AG08395 (cell line): Measurements from ENCODE around the gene FADD.

Experiments used
- DNase-seq: peaks from one replicate; pipeline ENCODE4 v3.0.0; 2012; ENCODE audit warnings: mixed read lengths, low spot score

FADD gene

DNA sequence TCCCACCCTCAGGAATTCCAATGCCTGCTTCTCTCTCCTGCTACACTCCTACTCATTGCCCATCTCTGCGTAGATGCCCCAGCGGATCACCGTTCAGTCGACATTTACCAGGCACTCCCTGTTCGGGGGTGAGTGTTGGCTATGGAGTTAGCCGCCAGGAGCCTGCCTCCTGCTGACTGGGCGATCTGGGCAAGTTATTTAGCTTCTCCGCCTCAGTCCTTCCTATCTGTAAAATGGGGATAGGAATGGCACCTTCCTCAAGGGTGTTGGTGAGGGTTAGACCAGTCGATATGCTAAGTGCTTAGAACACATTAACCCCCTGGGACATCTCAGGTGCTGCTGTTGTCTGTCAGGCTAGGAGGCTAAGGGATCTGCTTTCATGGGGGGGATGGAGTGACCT is 30.9 kb downstream of the FADD start:
- no peak for DNase-seq

DNA sequence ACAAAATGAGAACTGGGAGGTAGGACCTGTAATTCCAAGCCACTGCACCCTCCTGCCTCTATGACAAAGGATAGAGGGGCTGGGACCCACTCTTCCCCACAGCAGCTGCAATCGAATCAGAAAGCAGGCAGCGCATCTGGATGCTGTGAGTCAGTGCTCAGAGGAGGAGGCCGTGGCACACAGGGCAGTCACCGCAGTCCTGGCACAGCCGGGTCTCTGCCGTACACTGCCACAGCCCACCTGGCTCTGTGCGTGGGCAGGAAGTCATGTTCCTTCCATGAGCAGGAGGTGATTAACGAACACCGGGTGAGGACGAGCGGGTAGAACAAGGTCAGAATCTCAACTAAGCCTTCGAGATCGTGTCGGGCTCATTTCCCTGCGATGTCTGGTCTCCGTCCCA is 37.2 kb downstream of the FADD start:
- DNase-seq: no peak

DNA sequence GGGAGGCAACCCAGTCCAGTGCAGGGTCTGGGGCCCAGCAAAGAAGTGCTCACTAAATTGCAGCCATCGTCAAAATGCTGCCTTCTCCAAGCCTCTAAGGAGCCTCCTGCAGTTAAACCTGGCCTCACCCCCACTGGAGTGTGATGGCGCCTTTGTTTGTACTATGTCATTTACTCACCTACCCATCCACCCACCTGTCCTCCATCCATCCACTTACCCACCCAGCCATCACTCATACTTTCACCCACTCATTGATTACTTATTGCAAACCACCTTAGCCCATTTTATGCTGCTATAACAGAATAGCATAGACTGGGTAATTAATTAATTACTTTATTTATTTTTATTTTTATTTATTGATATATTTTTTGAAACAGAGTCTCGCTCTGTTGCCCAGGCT is 38.6 kb downstream of the FADD start:
- no peak for DNase-seq

DNA sequence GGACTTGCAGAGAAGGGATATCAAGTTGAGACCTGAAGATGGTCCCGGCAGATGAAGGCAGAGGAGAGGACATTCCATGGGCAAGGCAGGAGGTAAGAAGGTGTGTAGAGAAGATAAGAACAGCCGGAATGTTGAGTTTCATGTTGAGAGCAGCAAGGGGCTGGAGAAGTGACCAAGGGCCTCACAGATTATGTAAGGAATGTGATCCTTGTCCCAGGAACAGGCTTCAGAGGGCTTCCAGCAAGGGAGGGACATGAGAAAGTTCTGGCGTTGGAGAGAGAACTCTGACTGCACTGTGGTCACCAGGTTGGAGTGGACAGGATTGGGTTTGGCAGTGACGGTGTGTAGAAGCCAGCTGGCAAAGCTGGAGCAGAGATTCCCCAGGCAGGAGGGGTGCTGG is 39.8 kb downstream of the FADD start:
- no peak for DNase-seq

DNA sequence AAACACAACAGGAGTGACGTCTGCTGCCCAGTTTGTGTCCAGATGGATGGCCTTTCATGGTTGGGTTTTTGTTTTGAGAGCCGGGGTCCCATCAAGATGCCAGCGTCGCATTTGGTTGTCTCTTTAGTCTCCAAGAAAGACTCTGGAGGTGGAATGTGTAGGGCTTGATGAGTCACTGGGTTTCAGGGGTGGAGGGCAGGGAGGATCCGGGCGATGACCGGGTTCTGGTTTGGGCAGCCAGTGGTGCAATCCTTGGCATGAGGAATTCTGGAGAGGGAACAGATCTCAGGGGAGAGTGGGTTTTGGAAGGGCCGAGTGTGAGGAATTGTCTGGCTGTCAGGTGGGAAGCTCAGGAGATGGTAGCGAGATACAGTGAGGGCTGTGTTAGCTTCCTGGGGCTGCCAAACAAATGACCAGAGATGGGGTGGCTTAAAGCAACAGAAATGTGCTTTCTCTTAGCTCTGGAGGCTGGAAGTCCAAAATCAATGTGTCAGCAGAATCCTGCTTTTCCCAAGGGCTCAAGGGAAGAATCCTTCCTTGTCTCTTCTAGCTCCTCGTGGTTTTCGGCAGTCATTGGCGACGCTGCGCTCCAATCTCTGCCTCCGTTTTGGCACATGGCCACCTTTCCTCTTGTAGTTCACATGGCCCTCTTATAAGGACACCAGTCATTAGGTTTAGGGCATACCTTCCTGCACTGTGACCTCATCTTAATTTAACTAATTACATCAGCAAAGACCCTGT is 41.0 kb downstream of the FADD start:
- peak; percentile 61 for DNase-seq

DNA sequence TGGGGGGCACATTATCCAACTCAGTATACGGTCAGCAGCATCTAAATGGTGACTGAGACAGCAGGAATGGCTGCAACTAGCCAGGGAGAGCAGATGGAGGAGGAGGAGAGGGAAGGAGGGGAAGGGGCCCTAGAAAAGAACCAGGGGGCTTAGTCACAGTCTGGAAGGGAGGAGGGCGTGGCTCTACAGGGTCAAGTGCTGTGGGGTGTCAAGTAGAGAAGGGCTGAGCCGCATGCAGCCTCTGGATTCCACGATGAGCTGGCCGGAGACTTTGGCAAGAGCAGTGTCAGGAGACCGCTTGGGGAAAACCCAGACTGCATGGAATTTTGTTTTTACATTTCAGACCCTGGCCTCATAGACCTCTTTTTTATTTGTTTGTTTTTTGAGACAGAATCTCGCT is 41.6 kb downstream of the FADD start:
- DNase-seq: peak; percentile 49

DNA sequence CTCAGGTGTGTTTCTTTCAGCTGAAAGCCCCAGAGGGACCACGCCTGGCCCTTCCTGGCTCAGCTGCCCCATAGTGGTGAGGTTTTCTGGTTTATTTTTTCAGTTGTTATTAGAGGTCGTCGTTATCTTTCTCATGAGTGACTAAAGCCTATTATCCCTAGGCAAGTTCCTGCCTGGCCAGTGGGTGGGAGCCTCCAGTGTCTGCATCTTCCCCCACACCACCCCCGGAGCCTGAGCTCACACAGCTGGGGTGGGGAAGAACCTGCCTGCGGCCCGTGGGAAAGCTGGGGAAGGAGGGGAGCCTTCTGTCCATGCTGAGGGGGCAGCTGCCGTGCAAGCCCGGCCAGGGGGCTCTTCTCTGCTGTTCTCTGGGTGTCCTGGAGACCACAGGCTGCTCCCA is 43.1 kb downstream of the FADD start:
- DNase-seq: no peak

DNA sequence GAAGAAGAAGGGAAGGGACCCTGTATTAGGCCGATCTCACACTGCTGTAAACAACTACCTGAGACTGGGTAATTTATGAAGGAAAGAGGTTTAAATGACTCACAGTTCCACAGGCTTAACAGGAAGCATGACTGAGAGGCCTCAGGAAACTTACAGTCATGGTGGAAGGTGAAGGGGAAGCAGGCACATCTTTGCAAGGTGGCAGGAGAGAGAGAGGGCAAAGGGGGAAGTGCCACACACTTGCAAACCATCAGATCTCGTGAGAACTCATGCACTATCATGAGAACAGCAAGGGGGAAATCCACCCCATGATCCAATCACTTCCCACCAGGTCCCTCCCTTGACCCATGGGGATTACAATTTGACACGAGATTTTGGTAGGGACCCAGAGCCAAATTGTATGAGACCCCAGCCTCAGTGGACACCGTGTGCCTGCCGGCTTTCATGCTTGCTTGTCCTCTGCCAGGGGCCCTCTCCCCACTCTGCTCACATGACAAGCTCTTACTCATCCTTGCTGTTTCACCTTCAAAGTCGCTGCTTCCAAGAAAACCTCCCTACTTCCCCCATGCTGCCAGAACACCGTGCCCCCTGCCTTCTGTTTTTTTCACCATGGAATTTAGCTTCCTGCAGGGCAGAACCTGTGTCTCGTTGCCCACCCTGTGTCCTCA is 44.1 kb downstream of the FADD start:
- no peak for DNase-seq

DNA sequence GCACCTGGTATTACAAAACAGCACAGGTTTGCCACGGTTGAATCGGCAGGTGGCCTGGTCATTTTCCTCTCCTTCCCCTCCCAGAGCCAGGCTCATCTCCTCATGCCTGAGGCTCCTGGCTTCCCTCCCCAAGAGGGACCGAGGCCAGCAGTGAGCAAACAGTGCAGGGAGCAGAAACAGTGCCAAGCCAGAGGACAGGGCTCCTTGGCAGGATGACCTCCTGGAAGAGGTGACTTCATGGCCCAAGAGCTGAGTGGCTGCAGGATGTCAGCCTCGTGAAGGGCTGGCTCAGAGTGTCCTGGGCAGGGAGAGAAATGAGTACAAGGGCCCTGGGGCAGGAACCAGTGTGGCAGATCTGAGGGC is 44.6 kb downstream of the FADD start:
- no peak for DNase-seq

DNA sequence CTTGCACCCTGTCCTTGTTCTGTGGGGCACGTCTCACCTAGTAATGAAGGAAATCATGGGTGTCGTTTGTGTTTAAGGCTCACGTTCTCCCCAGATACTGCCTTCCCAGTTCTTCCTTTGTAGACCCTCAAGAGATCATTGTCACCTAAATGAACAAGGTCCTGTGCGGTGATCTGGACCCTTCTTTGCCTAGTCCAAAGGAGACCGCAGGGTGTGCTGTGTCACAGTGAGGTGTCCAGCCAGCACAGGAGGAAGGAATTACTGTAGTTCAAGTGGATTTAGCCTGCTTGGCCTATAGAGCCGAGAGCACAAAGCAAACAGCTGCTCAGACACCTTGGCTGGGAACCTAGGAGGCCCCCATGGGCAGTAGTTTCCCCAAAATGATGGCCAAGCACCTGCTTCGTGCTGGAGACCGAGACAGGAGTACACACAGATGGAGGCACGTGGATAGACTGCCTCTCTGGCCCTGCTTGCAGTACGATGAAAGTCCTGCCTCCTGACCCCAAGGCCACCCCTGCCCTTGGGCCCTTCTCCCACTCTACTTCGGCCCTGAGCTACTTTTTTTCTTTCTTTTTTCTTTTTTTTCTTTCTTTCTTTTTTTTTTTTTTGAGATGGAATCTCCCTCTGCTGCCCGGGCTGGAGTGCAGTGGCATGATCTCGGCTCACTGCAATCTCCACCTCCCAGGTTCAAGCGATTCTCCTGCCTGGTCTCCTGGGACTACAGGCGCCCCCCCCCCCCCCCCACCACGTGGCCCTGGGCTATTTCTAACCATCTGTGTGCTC is 48.0 kb downstream of the FADD start:
- no peak for DNase-seq

DNA sequence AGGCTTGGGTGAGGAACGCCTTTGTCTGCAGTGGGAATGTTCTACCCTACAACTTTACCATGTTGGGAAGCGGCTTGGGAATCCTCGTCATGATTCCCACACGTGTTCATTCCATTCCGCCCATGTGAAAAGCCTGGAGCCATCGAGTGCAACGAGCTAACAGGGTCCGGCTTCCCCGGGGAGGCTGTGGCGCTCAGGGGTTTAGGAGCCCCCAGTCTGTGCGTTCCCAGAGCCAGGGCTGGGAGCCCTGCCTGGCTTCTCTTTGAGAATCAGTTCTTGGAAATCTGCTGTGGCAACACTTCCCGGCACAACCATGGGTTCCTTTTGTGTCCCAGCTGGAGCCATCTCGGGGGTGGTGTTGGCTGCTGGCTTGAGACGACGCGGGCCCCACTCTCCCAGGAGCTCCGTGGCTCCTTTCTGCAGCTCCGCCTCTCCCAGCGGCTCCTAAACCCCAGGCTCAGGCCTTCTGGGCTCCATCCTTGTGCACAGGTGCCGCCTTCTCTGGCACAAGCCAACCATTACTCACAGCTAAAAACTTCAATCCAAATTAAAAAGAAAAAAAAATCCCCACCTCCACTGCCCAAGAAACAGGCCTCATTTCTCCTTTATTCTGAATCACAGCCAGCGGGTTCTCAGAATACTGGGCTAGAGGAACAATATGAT is 48.7 kb downstream of the FADD start:
- no peak for DNase-seq

DNA sequence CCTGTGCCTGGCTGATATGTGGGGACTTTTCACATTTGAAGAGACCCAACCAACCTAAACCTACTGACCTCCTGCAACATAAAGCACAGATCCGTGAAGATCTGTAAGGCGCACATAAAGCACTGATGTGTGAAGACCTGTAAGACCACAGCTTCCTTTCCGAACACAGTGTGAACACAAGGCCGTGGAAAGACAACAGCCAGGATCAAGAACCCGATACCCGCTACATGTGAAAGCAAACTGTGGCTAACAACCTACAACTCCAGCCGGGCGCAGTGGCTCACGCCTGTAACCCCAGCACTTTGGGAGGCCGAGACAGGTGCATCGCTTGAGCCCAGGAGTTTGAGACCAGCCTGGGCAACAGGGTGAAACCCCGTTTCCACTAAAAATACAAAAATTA is 49.7 kb downstream of the FADD start:
- no peak for DNase-seq

DNA sequence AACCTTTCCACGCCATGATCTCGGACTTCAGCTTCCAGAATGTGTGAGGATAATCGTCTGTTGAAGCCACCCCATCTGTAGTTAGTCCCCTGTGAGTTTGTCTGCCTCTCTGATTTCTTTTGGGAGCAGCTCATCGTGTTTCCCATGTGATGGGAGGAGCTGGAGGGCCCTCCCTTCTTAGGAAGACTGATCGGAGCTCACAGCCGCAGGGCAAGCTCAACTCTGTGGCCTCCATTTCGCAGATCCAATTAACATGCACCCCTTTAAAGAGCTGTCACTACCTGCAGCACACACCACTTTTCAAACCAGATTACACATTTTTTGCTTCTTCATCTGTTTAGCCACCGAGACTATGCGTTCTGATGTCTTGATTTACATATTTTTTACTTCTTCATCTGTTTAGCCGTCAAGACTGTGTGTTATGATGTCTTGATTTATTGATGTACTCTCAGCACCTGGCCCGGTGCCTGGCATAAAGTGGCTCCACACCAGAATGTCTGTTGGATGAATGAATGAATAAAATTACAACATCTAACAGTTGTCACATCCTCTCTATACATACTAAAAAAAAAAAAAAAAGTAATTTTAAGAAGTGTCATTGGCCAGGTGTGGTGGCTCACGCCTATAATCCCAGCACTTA is 52.5 kb downstream of the FADD start:
- no peak for DNase-seq
